Measurements from ENCODE around the gene CMSS1.

The CMSS1 gene

GRCh38 chr3:100001083-100001482 lies 183.4 kb downstream of the CMSS1 start:
- no peak overlapping the region for H2AFZ ChIP-seq (ENCODE audit: low read length)
- H3K79me2 ChIP-seq (ENCODE audit: low read length), result no peaks in the 10 kb centered on the region
- no peaks in the 10 kb centered on the region for H3K4me1 ChIP-seq (ENCODE audit: low read length)
- no peaks in the 10 kb centered on the region for H3K27me3 ChIP-seq (replicated peaks; ENCODE audit: insufficient read depth, low read length)
- H3K9ac ChIP-seq (ENCODE audit: low read length), result no peak overlapping the region
- no peak overlapping the region for H3K27ac ChIP-seq (ENCODE audit: low read length)
- no peak overlapping the region for H3K4me3 ChIP-seq (ENCODE audit: low read length)
- no peak for TF ChIP-seq EZH2phosphoT487 (IDR thresholded peaks at IDR 0.05; ENCODE audit: low read length)
- TF ChIP-seq CTCF (IDR thresholded peaks at IDR 0.05; ENCODE audit: low read length), result no peak
- TF ChIP-seq EZH2 (optimal IDR thresholded peaks at IDR 0.05; ENCODE audit: low read depth, low read length), result no peak
- H4K20me1 ChIP-seq (ENCODE audit: insufficient read depth, low read length), result no peaks in the 10 kb centered on the region
- no peaks in the 10 kb centered on the region for H3K9me3 ChIP-seq (replicated peaks; ENCODE audit: insufficient read depth, low read length)
- no peaks in the 10 kb centered on the region for H3K36me3 ChIP-seq (replicated peaks; ENCODE audit: insufficient read depth, low read length)
- no peak overlapping the region for H3K4me2 ChIP-seq (ENCODE audit: low read depth, low read length)
- H3F3A ChIP-seq (ENCODE audit: insufficient read depth, low read length), result no peaks in the 10 kb centered on the region
- H3K9me2 ChIP-seq (replicated peaks; ENCODE audit: insufficient read depth, low read length), result no peaks in the 10 kb centered on the region
- DNase-seq, result no peak

GRCh38 chr3:100001526-100002270 lies 184.0 kb downstream of the CMSS1 start:
- no peak for TF ChIP-seq EZH2phosphoT487 (IDR thresholded peaks at IDR 0.05; ENCODE audit: low read length)
- Histone ChIP-seq H3K79me2 (ENCODE audit: low read length) (no peaks in the 10 kb centered on the region), H3K36me3 (replicated peaks; ENCODE audit: insufficient read depth, low read length) (no peaks in the 10 kb centered on the region), H2AFZ (ENCODE audit: low read length) (no peak overlapping the region), H3K27ac (ENCODE audit: low read length) (no peak overlapping the region), H3K4me1 (ENCODE audit: low read length) (no peaks in the 10 kb centered on the region), H3K9me3 (replicated peaks; ENCODE audit: insufficient read depth, low read length) (no peaks in the 10 kb centered on the region), H3K9me2 (replicated peaks; ENCODE audit: insufficient read depth, low read length) (no peaks in the 10 kb centered on the region), H3K9ac (ENCODE audit: low read length) (no peak overlapping the region), H3F3A (ENCODE audit: insufficient read depth, low read length) (no peaks in the 10 kb centered on the region), H4K20me1 (ENCODE audit: insufficient read depth, low read length) (no peaks in the 10 kb centered on the region), H3K27me3 (replicated peaks; ENCODE audit: insufficient read depth, low read length) (no peaks in the 10 kb centered on the region), H3K4me2 (ENCODE audit: low read depth, low read length) (no peak overlapping the region), H3K4me3 (ENCODE audit: low read length) (no peak overlapping the region)
- DNase-seq, result no peak

- Histone ChIP-seq H3K9me3 (replicated peaks; ENCODE audit: insufficient read depth, low read length) (no peaks in the 10 kb centered on the region), H3K79me2 (ENCODE audit: low read length) (no peaks in the 10 kb centered on the region), H4K20me1 (ENCODE audit: insufficient read depth, low read length) (no peaks in the 10 kb centered on the region), H3K4me2 (ENCODE audit: low read depth, low read length) (no peak overlapping the region), H2AFZ (ENCODE audit: low read length) (no peak overlapping the region), H3K27me3 (replicated peaks; ENCODE audit: insufficient read depth, low read length) (no peaks in the 10 kb centered on the region), H3K27ac (ENCODE audit: low read length) (no peak overlapping the region), H3K9me2 (replicated peaks; ENCODE audit: insufficient read depth, low read length) (no peaks in the 10 kb centered on the region), H3K36me3 (replicated peaks; ENCODE audit: insufficient read depth, low read length) (no peaks in the 10 kb centered on the region), H3K4me1 (ENCODE audit: low read length) (no peaks in the 10 kb centered on the region), H3K9ac (ENCODE audit: low read length) (no peak overlapping the region), H3K4me3 (ENCODE audit: low read length) (no peak overlapping the region), H3F3A (ENCODE audit: insufficient read depth, low read length) (no peaks in the 10 kb centered on the region)
- no peak for DNase-seq
- TF ChIP-seq EZH2phosphoT487 (IDR thresholded peaks at IDR 0.05; ENCODE audit: low read length) (no peak), CTCF (IDR thresholded peaks at IDR 0.05; ENCODE audit: low read length) (no peak), EZH2 (optimal IDR thresholded peaks at IDR 0.05; ENCODE audit: low read depth, low read length) (no peak)
Measured at GRCh38 chr3:100002599-100003350, 185.1 kb downstream of the CMSS1 start.

Measured in MM.1S (cell line).